OCI-LY7 (cell line): Measurements from ENCODE around the gene DNAJA3.

Experiments used
- EZH2phosphoT487 ChIP-seq: fragments of 200-600 bp; sonication (generic); IDR thresholded peaks from 2 replicates; pipeline ENCODE4 v1.6.1; 2018; ENCODE audit warnings: low read depth, borderline replicate concordance, mild to moderate bottlenecking, mixed run types, antibody characterized with exemption, low read length, moderate library complexity, mixed read lengths
- TF ChIP-seq, protein P1 (sequence below): fragments of 200-600 bp; sonication (generic); conservative IDR thresholded peaks from 2 replicates; pipeline ENCODE4 v1.5.1; 2014; ENCODE audit warnings: mild to moderate bottlenecking, antibody characterized with exemption, low read length, moderate library complexity, mixed read lengths

DNA sequence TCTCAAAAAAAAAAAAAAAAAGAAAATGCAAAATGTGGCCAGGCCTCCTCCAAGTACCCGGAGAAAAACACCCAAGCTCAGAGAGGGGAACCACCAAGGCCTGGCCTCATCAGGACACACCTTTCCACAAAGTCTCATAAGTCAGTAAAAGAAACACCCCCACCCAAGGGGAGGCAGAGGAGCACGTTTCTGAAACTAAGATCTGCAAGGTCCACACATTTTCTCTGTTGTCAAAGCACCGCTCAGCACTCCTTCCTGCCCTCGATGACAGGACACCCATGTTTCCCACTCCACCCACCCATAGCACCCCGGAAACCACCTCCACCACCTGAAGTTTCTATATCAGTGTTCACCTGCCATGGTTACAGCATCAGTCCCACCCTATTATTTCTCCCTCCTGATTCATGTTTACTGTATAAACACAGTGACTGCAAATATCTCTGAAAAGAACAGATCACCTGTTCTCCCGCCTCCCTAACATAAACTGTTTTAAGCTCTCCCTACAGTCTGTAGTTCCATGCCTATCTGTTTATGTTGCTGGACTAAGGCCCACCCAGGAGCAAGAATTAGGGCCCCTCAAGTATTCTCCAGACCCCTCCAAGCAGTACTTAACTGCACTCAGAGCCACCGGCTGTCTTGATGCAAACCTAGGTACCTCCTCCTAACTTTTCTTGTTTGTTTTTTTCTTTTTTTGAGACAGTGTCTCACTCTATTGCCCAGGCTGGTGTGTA is 11.3 kb upstream of the DNAJA3 start:
- TF ChIP-seq EZH2phosphoT487, result no peak
- TF ChIP-seq, protein P1, sequence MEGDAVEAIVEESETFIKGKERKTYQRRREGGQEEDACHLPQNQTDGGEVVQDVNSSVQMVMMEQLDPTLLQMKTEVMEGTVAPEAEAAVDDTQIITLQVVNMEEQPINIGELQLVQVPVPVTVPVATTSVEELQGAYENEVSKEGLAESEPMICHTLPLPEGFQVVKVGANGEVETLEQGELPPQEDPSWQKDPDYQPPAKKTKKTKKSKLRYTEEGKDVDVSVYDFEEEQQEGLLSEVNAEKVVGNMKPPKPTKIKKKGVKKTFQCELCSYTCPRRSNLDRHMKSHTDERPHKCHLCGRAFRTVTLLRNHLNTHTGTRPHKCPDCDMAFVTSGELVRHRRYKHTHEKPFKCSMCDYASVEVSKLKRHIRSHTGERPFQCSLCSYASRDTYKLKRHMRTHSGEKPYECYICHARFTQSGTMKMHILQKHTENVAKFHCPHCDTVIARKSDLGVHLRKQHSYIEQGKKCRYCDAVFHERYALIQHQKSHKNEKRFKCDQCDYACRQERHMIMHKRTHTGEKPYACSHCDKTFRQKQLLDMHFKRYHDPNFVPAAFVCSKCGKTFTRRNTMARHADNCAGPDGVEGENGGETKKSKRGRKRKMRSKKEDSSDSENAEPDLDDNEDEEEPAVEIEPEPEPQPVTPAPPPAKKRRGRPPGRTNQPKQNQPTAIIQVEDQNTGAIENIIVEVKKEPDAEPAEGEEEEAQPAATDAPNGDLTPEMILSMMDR, result no peak
